Heart right ventricle (tissue), 16 donors: ENCODE data around the gene INPP5D. TPM values are rescaled to one million over a fixed set of nuclear protein-coding genes. Genes with fewer than 3 reads are reported as not detected.

Experiments
- ATAC-seq, 8 donors: fragments of 200-7000 bp; cut with Tn5 transposase; one replicate each; pipeline ENCODE4 v1.9.1; 2020; ENCODE audit warnings: mild to moderate bottlenecking in 8 of 8, moderate library complexity in 8 of 8, moderate number of reproducible peaks in 1 of 8
- DNase-seq, 2 donors: peaks; one replicate each; pipeline ENCODE4 v3.0.0-alpha.2; 2020
- H3K27ac ChIP-seq, 10 donors: fragments of 200-600 bp; sonication (generic) in 2 of 10; one replicate each; pipeline versions ENCODE4 v1.5.0 to v1.8.0; 2020 to 2022; ENCODE audit warnings: mild to moderate bottlenecking in 3 of 10
- H3K27me3 ChIP-seq, 7 donors: fragments of 200-600 bp; one replicate each; pipeline ENCODE4 v1.8.0; 2021 to 2022; ENCODE audit warnings: mild to moderate bottlenecking in 2 of 7
- H3K36me3 ChIP-seq, 9 donors: fragments of 200-600 bp; sonication (generic) in 1 of 9; one replicate each; pipeline versions ENCODE4 v1.5.0 to v1.8.0; 2020 to 2022; ENCODE audit warnings: mild to moderate bottlenecking in 2 of 9
- H3K4me1 ChIP-seq, 9 donors: fragments of 200-600 bp; sonication (generic) in 1 of 9; one replicate each; pipeline versions ENCODE4 v1.5.0 to v1.8.0; 2020 to 2022; ENCODE audit warnings: mild to moderate bottlenecking in 4 of 9
- H3K4me3 ChIP-seq, 10 donors: fragments of 200-600 bp; sonication (generic) in 2 of 10; one replicate each; pipeline versions ENCODE4 v1.5.0 to v1.8.0; 2020 to 2022; ENCODE audit warnings: mild to moderate bottlenecking in 7 of 10, moderate library complexity in 2 of 10
- H3K9me3 ChIP-seq, 11 donors: fragments of 200-600 bp in 10 of 11; sonication (generic) in 2 of 11; one replicate each; pipeline versions ENCODE4 v1.5.0 to v1.8.0; 2013 to 2022; ENCODE audit warnings: mild to moderate bottlenecking in 2 of 11, control low read depth in 1 of 11, moderate library complexity in 1 of 11
- WGBS, 2 donors: extraction: QIAGEN DNeasy Blood & Tissue Kit; methylation state at CpG; one replicate each; pipeline ENCODE4 v1.1.7; 2013; ENCODE audit warnings: inconsistent platforms in 1 of 2; 5-methylcytosine and 5-hydroxymethylcytosine counted together
- intact Hi-C, 10 donors: fragments of 100-400 bp; cut with DNase I; formaldehyde crosslinking; loops; one replicate each; pipeline versions ENCODE4 v1.11.1 to v1.14.2; 2022
- polyA plus RNA-seq, 2 donors: library from polyadenylated mRNA; stranded (reverse); fragments of 200-250 nt; gene quantifications; one replicate each; pipeline ENCODE4 v1.2.3, GENCODE V29; 2013
- total RNA-seq, 10 donors: library from RNA; stranded (reverse); fragmentation: NEBNext Ultra II Directional in 3 of 10; extraction: Animal tissue kit (Norgen Biotek cat#: 25700) in 3 of 10; gene quantifications; one replicate each; pipeline versions ENCODE4 v1.2.1 to v1.2.4, GENCODE V29; 2021 to 2023
- TF ChIP-seq, protein P1 (sequence below), 9 donors: fragments of 200-600 bp; sonication (generic) in 2 of 9; IDR thresholded peaks; one replicate each; pipeline versions ENCODE4 v1.5.0 to v1.8.0; 2021 to 2022; ENCODE audit warnings: antibody characterized with exemption in 9 of 9, mild to moderate bottlenecking in 5 of 9, moderate library complexity in 1 of 9
- donor health status: Arrhythmogenic right ventricular cardiomyopathy.
- donor health status: ischemic (EF 13 %, LVEDD 7.1; RV severe dilation, severe dysfunction).
- donor health status: healthy with polysubstance abuse.
- donor health status: DM: no; HTN: yes; CAD: no.
- donor health status: DM: no; HTN: no; CAD: no.
- donor health status: ischemic (EF 25% LVEDD 6.9; RV normal size, moderate dysfunction).
- donor health status: ischemic (EF 25% LVEDD 5.7; RV mildly dilated, moderate dysfunction).
- donor health status: healthy.
- donor health status: DM: yes; HTN: yes; CAD: no.
- donor health status: Ischemic cardiomyopathy.
- donor health status: ischemic (EF 35%, LVEDD 5.7; RV mildly dilated, moderate dysfunction).
- donor health status: nonischemic (EF 11% LVEDD 7.7; RV severe dilation, severe dysfunction).
- donor health status: DM: yes; HTN: yes; CAD: no.
- donor health status: PGD.
- donor health status: ischemic (EF 29% LVEDD 5.4; RV normal size, mild dysfunction).
- donor health status: nonischemic (EF 23%, LVEDD 6.1; RV moderate dilation, normal function).

Gene INPP5D
- total and polyA plus RNA-seq, 12 donors: 2.9 to 17.2 (median 5.7) TPM

GRCh38 chr2:233058717-233059546 is 1.2 kb upstream of the INPP5D start:
- Histone ChIP-seq H3K4me3 (peak overlapping the region in 1 of 10 donors; percentile 68), H3K4me1 (peaks cover 11 to 57% (median 36%) of the 10 kb centered on the region in 9 donors), H3K36me3 (peaks cover 0 to 5% (median 0%) of the 10 kb centered on the region in 9 donors), H3K27ac (peak overlapping the region in 9 of 10 donors; percentile 78 to 98 (median 88)), H3K9me3 (no peaks in the 10 kb centered on the region), H3K27me3 (no peaks in the 10 kb centered on the region)
- DNase-seq (no peak), ATAC-seq (no peak)
- intact Hi-C loops: loop anchor here in 3 of 10 donors (10.0 kb wide), 1 partner anchor 204 kb away; no protein-coding TSS in a partner anchor
- 94% methylated on average over 24 of the region's 24 CpGs for WGBS, 2 donors
- TF ChIP-seq, protein P1, sequence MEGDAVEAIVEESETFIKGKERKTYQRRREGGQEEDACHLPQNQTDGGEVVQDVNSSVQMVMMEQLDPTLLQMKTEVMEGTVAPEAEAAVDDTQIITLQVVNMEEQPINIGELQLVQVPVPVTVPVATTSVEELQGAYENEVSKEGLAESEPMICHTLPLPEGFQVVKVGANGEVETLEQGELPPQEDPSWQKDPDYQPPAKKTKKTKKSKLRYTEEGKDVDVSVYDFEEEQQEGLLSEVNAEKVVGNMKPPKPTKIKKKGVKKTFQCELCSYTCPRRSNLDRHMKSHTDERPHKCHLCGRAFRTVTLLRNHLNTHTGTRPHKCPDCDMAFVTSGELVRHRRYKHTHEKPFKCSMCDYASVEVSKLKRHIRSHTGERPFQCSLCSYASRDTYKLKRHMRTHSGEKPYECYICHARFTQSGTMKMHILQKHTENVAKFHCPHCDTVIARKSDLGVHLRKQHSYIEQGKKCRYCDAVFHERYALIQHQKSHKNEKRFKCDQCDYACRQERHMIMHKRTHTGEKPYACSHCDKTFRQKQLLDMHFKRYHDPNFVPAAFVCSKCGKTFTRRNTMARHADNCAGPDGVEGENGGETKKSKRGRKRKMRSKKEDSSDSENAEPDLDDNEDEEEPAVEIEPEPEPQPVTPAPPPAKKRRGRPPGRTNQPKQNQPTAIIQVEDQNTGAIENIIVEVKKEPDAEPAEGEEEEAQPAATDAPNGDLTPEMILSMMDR (IDR thresholded peaks at IDR 0.05): no peak

DNA sequence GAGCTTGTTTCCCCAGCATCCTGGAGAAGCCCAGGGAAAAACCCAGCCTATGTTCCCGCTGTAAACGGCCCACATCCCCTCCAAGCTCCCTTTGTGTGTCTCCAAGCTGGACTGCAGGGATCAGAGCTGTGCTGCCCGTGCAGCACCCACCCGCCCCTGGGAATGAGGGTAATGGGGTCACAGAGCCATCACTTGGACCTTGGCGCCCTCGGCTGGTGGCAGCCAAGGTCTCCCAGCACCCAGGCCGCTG is 670 bp upstream of the INPP5D start:
- H3K27me3 ChIP-seq: no peaks in the 10 kb centered on the region
- H3K36me3 ChIP-seq: peaks cover 0 to 5% (median 0%) of the 10 kb centered on the region in 9 donors
- H3K4me3 ChIP-seq: peak overlapping the region in 9 of 10 donors; percentile 41 to 82 (median 59)
- intact Hi-C loops: loop anchor here in 3 of 10 donors (10.0 kb wide), 1 partner anchor 205 kb away; no protein-coding TSS in a partner anchor
- H3K4me1 ChIP-seq: peaks cover 11 to 57% (median 37%) of the 10 kb centered on the region in 9 donors
- no peaks in the 10 kb centered on the region for H3K9me3 ChIP-seq
- H3K27ac ChIP-seq: peak overlapping the region; percentile 78 to 98 (median 88)
- DNase-seq (peak in 1 of 2 donors; percentile 18), ATAC-seq (no peak)
- TF ChIP-seq, protein P1 (IDR thresholded peaks at IDR 0.05): peak in 1 of 9 donors; percentile 12
- WGBS, 2 donors: 63 to 66% methylated on average over 7 of the region's 7 CpGs

DNA sequence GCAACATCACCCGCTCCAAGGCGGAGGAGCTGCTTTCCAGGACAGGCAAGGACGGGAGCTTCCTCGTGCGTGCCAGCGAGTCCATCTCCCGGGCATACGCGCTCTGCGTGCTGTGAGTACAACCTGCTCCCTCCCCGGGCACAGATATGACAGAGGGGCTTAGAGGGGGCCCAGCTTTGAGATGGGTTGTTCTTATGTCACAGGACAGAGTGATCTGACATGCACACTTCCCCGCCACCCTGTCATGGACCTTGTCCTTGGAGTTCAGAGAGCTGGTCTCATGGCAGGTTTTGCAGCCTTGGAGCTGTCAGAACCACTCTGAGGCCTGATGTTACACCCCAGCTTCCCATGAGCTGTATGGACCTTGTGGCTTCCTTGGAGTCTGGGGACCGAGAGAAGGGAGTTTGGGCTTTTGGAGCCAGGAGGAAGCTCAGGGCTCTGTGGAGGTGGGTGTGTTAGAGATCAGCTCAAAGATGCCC is 398 bp downstream of the INPP5D start:
- Histone ChIP-seq H3K36me3 (peaks cover 0 to 5% (median 0%) of the 10 kb centered on the region in 9 donors), H3K9me3 (no peaks in the 10 kb centered on the region), H3K4me3 (peak overlapping the region; percentile 32 to 82 (median 59)), H3K27me3 (no peaks in the 10 kb centered on the region), H3K4me1 (peaks cover 11 to 57% (median 37%) of the 10 kb centered on the region in 9 donors), H3K27ac (peak overlapping the region; percentile 78 to 98 (median 88))
- peak in 3 of 8 donors; percentile 1 to 9 (median 2) for ATAC-seq
- intact Hi-C loops: no loop called here
- DNase-seq: no peak
- 62 to 68% methylated on average over 13 of the region's 13 CpGs for WGBS, 2 donors
- TF ChIP-seq, protein P1 (IDR thresholded peaks at IDR 0.05): no peak

GRCh38 chr2:233060980-233061590 is 943 bp downstream of the INPP5D start:
- intact Hi-C loops: no loop called here
- TF ChIP-seq, protein P1 (IDR thresholded peaks at IDR 0.05): no peak
- H3K4me1 ChIP-seq: peaks cover 11 to 60% (median 37%) of the 10 kb centered on the region in 9 donors
- H3K36me3 ChIP-seq: peaks cover 0 to 10% (median 0%) of the 10 kb centered on the region in 9 donors
- peak overlapping the region; percentile 32 to 82 (median 59) for H3K4me3 ChIP-seq
- peak overlapping the region; percentile 78 to 98 (median 88) for H3K27ac ChIP-seq
- ATAC-seq (peak in 3 of 8 donors; percentile 10 to 13 (median 12)), DNase-seq (no peak)
- no peaks in the 10 kb centered on the region for H3K9me3 ChIP-seq
- 59 to 61% methylated on average over 10 of the region's 10 CpGs for WGBS, 2 donors
- H3K27me3 ChIP-seq: no peaks in the 10 kb centered on the region
